ENCODE results near the gene TXN. TPM values are rescaled to one million over a fixed set of nuclear protein-coding genes. Genes with fewer than 3 reads are reported as not detected.

TXN gene
- total RNA-seq = 98.9 TPM

DNA sequence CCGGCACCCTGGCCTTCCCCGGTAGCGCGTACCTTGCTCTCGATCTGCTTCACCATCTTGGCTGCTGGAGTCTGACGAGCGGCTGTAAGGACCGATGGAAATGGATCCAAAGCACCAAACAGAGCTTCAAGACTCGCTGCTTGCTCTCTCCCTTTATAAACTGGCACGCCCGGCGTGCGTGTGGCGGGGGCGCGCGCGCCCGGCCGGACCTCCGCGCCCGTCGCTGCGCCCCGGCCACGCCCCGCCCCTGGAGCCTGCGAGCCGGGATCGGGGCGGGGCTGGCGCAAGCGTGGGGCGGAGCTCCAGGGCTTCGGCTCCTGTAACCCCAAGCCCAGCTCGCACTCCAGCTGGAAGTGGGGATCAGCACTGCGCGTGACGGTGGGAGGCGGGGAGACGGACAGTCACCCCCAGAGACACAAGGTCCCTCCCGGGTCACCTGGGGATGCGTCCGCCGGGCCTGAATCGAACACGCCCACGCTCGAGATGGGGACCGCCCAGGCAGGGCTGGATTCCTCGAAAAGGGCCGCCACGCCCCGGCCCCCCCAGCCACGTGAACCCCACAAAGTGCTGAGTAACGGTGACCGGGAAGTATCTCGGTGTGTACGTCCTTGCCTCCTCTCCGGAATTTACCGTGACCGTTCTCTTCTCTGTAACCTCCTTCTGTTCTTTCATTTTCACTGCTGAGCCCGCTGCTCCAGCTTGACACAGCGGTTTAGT is at the start of gene TXN:
Gene TXN (minus strand): TSS at position 128 of the 717 bp plus-strand sequence. CDS start 72 bp downstream, at position 56.
- peak; percentile 94 for DNase-seq

DNA sequence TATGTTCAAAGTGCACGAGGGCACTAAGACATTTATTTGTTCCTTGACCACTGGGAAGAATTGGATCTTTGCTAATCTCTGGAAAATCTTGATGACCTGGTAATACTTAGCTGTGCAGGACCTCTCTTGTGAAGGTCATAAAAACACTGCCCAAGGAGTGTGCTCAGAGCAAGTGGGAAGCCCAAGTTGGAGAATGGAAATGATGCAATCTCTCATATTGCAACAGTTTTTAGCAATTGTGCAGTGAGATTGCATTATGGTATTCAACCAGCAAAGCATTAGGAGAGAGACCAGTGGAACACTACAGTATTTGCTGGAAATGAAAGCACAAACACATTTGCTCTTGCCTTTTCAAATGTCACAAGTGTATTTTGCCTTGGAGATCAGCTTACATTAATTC is 46.8 kb upstream of the TXN start:
- no peak for DNase-seq

GRCh38 chr9:110298043-110298605 is 41.8 kb upstream of the TXN start:
- DNase-seq = no peak

DNA sequence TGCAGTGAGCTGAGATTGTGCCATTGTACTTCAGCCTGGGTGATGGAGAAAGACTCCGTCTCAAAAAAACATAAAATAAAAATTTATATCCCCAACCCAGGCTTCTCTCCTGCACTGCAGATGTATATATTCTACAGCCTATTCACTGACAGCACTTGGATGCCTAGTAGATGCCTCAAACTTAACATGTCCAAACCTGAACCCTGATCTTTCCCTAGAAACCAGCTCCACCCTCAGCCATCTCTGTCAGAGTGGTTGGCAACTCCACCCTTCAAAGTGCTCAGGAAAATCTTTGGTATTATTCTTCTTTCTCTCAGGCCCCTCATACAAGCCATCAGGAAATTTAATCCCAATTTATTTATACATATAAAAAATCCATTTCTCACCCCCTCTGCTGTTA is 36.9 kb upstream of the TXN start:
- no peak for DNase-seq

- DNase-seq = no peak
These were observed 35.7 kb upstream of the TXN start for GRCh38 chr9:110291921-110292557.

DNA sequence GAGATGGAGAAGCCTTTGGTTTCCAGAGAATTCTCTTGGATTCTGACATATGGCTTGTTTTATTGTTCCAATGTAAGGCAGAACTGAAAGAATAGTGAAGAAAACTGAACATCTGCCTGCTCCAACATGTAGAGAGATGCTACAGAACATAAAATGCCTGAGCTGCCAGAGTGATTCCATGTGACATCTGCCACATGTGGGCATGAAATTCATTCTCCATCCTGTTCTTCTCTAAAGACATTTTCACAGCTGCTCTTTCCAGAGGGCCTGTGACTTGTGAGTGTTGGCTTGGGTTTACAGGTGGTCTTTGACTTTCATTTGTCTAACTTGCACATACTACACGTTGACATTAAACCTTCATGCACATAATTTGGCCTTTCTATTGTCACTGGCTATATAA is 33.7 kb upstream of the TXN start:
- no peak for DNase-seq

GRCh38 chr9:110288503-110288902 is 32.2 kb upstream of the TXN start:
- DNase-seq = no peak

- no peak for DNase-seq
These were observed 31.0 kb upstream of the TXN start for GRCh38 chr9:110287289-110287680.

DNA sequence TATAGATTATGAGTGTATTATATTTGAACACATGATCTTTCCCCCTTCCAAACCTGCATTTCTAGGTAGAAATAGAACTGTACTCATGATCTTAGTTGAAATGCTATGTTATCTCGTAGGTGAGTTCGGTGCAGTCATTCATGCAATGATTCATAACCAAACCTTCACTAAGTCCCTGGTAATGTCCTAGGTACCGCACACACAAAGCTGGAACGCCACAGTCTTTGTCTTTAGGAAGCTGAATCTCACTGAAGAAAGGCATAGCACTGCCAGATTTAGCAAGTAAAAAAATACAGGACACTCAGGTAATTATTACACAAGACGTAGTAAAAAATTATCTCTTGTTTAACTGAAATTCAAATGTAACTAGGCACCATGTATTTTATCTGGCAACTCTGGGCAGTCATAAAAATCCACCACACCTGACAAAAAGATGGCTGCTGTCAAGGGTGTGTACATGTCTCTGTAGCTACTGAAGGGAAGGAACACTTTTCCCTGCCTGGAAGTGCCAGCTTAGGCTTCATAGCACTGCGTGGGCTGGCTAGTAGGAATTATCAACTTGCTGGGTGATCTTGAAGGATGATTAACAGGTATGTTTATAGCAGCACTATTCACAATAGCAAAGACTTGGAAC is 28.0 kb upstream of the TXN start:
- DNase-seq = no peak

- no peak for DNase-seq
These were observed 27.4 kb upstream of the TXN start for GRCh38 chr9:110283751-110284150.

GRCh38 chr9:110282739-110283081 is 26.4 kb upstream of the TXN start:
- no peak for DNase-seq

DNA sequence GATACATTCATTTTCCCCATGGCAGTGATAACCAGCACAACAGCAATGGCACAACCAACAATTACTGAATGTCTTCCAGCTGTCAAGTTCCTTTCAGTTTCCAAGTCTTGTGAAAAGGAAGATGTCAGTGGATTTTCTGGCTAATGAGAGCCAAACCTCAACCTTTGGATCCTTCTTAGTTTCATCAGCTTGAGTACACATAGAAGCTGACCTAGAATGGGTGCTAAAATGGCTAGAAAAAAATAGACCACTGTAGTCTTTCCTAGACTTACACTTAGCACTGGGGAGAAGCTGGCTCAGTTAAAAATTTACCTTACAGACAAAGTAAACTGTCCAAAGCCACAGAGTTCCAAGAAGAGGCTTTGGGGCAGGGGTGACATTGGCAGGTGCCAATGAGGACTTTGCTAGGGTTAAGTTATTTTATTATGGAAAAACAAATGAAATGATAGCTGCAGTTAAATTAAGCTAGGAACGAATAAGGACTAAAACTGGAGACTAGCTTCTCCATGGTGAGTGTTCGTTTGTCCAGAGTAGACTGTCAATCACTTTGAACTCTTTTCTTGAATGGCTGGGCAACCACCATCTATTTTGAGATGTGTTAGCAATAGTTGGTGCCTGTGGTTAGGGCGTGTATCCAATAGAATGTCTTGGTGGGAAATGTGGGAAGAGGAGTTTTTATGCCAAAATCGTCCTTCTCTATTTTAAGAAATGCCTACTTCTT is 25.9 kb upstream of the TXN start:
- no peak for DNase-seq

- DNase-seq = no peak
These were observed 21.9 kb upstream of the TXN start for GRCh38 chr9:110278080-110278707.

DNA sequence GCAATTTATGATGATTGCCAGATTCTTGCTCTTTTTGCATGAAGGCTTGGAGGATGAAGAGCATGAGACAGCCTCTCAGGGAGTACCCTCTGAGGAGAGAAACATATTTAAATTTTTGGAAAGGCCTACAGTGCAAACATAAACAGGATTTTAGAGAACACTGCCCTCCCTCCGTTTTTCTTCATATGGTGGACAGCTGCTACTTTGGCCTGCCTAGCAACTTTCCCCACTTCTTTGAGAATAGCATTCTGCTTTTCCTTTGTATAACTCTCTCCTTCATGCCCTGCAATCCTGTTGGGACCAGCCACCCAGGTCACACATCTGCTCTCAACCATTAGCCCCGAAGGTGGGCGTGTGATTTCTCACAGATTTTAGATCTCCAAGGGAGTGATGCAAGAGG is 20.5 kb upstream of the TXN start:
- DNase-seq = no peak

DNA sequence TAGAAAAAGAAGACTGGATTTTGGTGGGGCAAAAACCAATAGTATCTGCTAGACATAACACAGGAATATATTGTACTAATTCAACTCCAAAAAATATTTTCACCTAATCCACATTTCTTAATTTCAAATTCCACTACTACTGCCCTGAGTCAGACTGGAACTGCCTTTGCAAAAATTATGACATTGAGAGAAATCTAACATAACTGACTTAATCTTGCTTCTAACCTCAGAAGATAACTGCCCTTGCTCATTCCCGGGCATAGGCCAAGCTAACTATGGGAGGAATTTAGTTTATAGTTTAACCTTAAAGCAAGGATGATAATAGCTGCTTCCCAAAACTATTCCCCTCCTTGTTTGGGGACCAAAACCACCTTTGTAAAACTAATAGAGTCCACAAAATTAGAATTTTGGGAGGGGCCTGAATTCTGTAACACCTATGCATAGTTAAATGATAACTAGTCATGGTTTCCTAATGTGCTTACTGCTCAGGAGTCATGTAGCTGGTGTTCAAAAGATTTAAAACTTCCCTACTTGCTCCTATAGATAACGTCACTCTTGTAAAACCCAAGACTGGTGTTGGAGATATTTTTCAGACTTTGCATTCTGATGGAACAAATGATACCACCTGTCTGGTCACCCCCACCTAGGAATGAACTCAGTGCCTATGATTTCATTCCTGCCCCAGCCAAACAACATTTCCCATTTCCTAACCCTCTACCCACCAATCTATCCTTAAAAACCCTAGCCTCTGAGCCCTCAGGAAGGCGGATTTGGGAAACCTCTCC is 14.1 kb upstream of the TXN start:
- DNase-seq = no peak

DNA sequence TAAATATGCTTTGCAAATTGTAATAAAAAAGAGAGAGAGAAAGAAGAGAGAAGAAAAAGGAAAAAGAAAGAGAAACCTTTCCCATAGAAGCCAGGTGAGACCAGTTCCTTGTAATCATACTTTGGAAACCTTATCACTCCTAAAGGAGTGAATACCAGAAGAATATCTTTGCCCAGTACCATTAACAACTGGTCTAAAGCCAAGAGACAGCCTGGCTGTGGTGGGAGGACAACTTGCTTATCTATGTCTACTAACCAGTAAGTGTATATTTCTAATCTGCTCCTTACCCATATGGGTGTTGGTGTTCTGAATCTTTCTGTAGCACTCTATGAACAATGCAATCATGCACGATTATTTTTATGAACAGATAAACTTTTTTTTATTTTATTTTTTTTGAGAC is 10.5 kb upstream of the TXN start:
- no peak for DNase-seq

DNA sequence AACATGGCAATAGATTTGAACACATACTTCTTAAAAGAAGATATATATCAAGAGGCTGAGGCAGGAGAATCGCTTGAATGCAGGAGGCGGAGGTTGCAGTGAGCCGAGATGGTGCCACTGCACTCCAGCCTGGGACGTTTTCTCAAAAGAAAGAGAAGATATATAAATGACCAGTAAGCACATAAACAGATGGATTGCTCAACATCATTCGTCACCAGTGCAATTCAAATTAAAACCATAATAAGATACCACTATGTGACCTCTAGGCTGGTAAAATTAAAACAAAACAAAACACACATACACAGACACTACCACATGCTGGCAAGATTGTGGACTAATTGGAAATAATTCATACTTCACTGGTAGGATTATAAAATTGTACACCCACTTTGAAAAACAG is 5.3 kb upstream of the TXN start:
- no peak for DNase-seq

DNA sequence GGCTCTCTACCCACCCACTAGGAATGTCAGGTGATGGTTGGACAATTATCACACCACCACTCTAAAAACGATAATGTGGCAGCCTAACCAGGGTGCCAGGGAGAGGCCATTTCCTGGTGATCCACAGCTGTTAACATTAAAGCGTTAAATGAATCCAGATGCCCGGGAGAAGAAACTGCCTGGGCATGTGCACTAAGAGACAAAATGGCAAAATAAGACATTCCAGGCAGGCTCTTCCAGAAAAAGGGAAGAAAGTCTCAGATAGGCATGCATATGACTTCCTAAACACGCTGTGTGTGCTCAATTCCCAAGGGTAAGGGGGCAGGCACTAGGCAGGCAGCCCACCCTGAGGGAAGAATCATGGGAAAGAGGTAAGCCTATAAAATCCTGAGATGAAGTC is 4.6 kb upstream of the TXN start:
- no peak for DNase-seq

GRCh38 chr9:110259566-110259965 is 3.3 kb upstream of the TXN start:
- DNase-seq = no peak

DNA sequence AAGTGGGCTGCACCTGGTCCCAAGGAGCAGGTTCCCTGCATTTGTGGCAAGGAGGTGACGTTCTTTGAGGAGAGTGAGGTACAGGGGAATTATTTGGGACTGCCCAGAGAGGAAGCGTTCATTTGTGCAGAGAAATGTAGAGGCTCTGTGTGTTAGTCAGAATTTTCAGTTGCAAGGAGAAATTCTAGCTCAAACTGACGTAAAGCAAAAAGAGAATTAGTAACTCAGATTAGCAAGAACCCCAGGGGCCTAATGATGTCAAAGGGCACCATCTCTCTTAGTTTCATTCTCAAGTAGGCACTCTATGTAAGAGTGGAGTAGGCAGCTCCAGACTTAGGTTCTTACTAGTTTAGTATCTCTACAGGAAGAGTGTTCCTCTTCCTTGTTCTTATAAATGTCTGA is 2.4 kb upstream of the TXN start:
- DNase-seq = no peak

DNA sequence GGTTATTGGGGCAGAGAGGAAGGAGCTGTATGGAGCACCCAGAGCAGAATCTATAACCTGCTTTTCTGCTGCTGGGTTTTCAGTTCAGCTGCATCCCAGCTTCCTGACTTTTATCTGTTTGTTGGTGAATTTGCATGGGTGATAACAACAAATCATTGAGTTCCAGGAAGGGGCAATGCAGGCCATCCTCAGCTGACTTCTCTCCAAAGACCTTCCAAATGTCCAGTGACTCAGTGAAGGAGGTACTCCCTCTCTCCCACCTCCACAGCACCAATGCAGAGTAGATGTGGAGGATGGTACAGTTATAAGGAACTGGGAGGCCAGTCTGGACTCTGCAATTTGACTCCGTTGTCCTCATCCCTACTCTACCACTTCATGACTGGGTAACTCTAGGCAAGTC is 1.6 kb upstream of the TXN start:
- no peak for DNase-seq
